DMS53 (cell line): ENCODE results near the gene BTBD9.

ENCODE experiments used
- DNase-seq: peaks from one replicate; lab custom pipeline; 2025; lab: John Stamatoyannopoulos, UW

BTBD9 gene

GRCh38 chr6:38284802-38285394, 354.8 kb downstream of the BTBD9 start:
- no peak for DNase-seq

GRCh38 chr6:38283734-38284362, 355.9 kb downstream of the BTBD9 start:
- DNase-seq = no peak

- no peak for DNase-seq
Measured at GRCh38 chr6:38282911-38283310, 356.8 kb downstream of the BTBD9 start.

- DNase-seq = no peak
Measured at GRCh38 chr6:38281126-38281525, 358.6 kb downstream of the BTBD9 start.

GRCh38 chr6:38279963-38280588, 359.7 kb downstream of the BTBD9 start:
- no peak for DNase-seq

- no peak for DNase-seq
Measured at GRCh38 chr6:38279423-38279822, 360.3 kb downstream of the BTBD9 start.

GRCh38 chr6:38273325-38273724, 366.4 kb downstream of the BTBD9 start:
- no peak for DNase-seq

- no peak for DNase-seq
Measured at GRCh38 chr6:38272222-38272621, 367.5 kb downstream of the BTBD9 start.

- no peak for DNase-seq
Measured at GRCh38 chr6:38271081-38271480, 368.6 kb downstream of the BTBD9 start.

- DNase-seq = no peak
Measured at GRCh38 chr6:38270367-38270766, 369.4 kb downstream of the BTBD9 start.

- DNase-seq = no peak
Measured at GRCh38 chr6:38269461-38270172, 370.1 kb downstream of the BTBD9 start.

GRCh38 chr6:38268342-38268741, 371.4 kb downstream of the BTBD9 start:
- DNase-seq = no peak

GRCh38 chr6:38266921-38267354, 372.8 kb downstream of the BTBD9 start:
- no peak for DNase-seq

GRCh38 chr6:38264605-38265004, 375.1 kb downstream of the BTBD9 start:
- DNase-seq = no peak

GRCh38 chr6:38262609-38263008, 377.1 kb downstream of the BTBD9 start:
- DNase-seq = no peak

GRCh38 chr6:38262026-38262425, 377.7 kb downstream of the BTBD9 start:
- DNase-seq = no peak

- no peak for DNase-seq
Measured at GRCh38 chr6:38261626-38262025, 378.1 kb downstream of the BTBD9 start.

- no peak for DNase-seq
Measured at GRCh38 chr6:38259736-38260135, 380.0 kb downstream of the BTBD9 start.

GRCh38 chr6:38248500-38249234, 391.1 kb downstream of the BTBD9 start:
- DNase-seq = peak; percentile 10

- DNase-seq = no peak
Measured at GRCh38 chr6:38245295-38245694, 394.4 kb downstream of the BTBD9 start.

- no peak for DNase-seq
Measured at GRCh38 chr6:38244869-38245268, 394.9 kb downstream of the BTBD9 start.

GRCh38 chr6:38241200-38241871, 398.4 kb downstream of the BTBD9 start:
- DNase-seq = no peak
